Activated CD8-positive, alpha-beta T cell treated with anti-CD3 and anti-CD28 coated beads for 36 hours (primary cell): ENCODE results near the gene TRIP10. TPM values are rescaled to one million over a fixed set of nuclear protein-coding genes. Genes with fewer than 3 reads are reported as not detected.

Experiments used
- ATAC-seq: fragments of 200-7000 bp; cut with Tn5 transposase; one replicate; pipeline ENCODE4 v1.10.0; 2021; ENCODE audit warnings: mild to moderate bottlenecking, moderate library complexity
- CTCF ChIA-PET: fragments of 350-600 bp; sonication (Branson Sonifier 250); formaldehyde crosslinking; loops from one replicate; lab custom pipeline; 2021; ENCODE audit warnings: antibody characterized with exemption; lab: Charles Lee
- POLR2A ChIA-PET: fragments of 350-600 bp; sonication (Branson Sonifier 250); formaldehyde crosslinking; loops from one replicate; lab custom pipeline; 2021; ENCODE audit warnings: antibody characterized with exemption; lab: Charles Lee
- DNase-seq: peaks from one replicate; pipeline ENCODE4 v3.0.0-alpha.2; 2020
- H3K27ac Mint-ChIP-seq: one replicate; pipeline ENCODE4 v1.8.0; 2021; ENCODE audit warnings: mild to moderate bottlenecking, mixed read lengths
- H3K27me3 Mint-ChIP-seq: one replicate; pipeline ENCODE4 v1.8.0; 2021; ENCODE audit warnings: mixed read lengths
- H3K36me3 Mint-ChIP-seq: one replicate; pipeline ENCODE4 v1.8.0; 2021; ENCODE audit warnings: low read depth, mixed read lengths
- H3K4me1 Mint-ChIP-seq: one replicate; pipeline ENCODE4 v1.8.0; 2021; ENCODE audit warnings: low read depth, mixed read lengths
- H3K4me3 Mint-ChIP-seq: one replicate; pipeline ENCODE4 v1.8.0; 2021; ENCODE audit warnings: mild to moderate bottlenecking, moderate library complexity, mixed read lengths
- H3K9me3 Mint-ChIP-seq: one replicate; pipeline ENCODE4 v1.8.0; 2021; ENCODE audit warnings: mixed read lengths
- CTCF ChIP-seq: fragments of 200-600 bp; IDR thresholded peaks from one replicate; pipeline ENCODE4 v1.8.0; 2022; ENCODE audit warnings: antibody characterized with exemption, mild to moderate bottlenecking
- intact Hi-C: fragments of 100-400 bp; cut with micrococcal nuclease; formaldehyde crosslinking; loops from one replicate; pipeline ENCODE4 v1.10.0; 2022
- total RNA-seq, 2 experiments: library from RNA; stranded (reverse); gene quantifications; one replicate each; pipeline ENCODE4 v1.2.3, GENCODE V29; 2021

The TRIP10 gene
- total RNA-seq, 2 experiments from 2014 or later: 33.8 to 34.3 TPM

DNA sequence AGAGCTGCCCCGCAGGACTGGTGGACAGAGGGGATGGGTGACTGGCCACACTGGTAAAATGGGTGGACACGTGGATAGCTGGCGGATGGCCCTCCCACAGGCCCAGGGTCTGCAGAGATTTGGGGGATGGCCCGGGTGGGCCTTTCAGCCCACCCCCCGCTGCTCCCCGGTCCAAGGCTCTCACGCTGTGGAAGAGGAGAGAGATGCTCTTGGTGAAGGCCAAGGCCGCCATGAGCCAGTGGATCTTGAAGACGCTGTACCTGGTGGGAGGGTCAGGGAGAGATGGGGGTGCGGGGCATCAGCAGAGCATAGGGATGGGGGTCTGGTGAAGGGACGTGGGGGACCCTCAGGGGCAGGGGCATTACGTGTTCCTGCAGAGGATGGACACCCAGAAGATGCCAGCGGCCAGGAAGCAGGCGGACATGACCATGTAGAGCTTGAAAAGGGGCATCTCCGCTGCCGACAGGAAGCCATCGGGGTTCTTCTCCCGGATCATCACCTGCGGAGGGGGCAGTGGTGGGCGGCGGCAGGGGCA, 6.6 kb upstream of the TRIP10 start:
- Mint-ChIP-seq H3K9me3 (no peaks in the 10 kb centered on the region), H3K36me3 (peaks cover 29% of the 10 kb centered on the region), H3K27me3 (no peaks in the 10 kb centered on the region), H3K27ac (no peak overlapping the region), H3K4me3 (no peak overlapping the region), H3K4me1 (peaks cover 15% of the 10 kb centered on the region)
- intact Hi-C loops: loop anchor here (10.0 kb wide), 1 partner anchor 218 kb away; no protein-coding TSS in a partner anchor
- TF ChIP-seq CTCF: no peak
- DNase-seq: no peak
- ChIA-PET POLR2A (interaction anchor here (0.7 kb wide), 1 partner anchor 612 kb away, joined by 3 read pairs; no protein-coding TSS in a partner anchor), CTCF (interaction anchor here (0.7 to 2.0 kb wide), 6 partner anchors 8 to 131 kb away, joined by 3 to 9 read pairs (median 4); partner anchors contain the start of gene TNFSF14)
- ATAC-seq: no peak

- Mint-ChIP-seq H3K36me3 (peaks cover 29% of the 10 kb centered on the region), H3K4me3 (no peak overlapping the region), H3K27me3 (no peaks in the 10 kb centered on the region), H3K4me1 (peaks cover 21% of the 10 kb centered on the region), H3K27ac (no peak overlapping the region), H3K9me3 (no peaks in the 10 kb centered on the region)
- POLR2A ChIA-PET: no interaction called here
- DNase-seq (no peak), ATAC-seq (no peak)
- intact Hi-C loops: loop anchor here (10.0 kb wide), 1 partner anchor 219 kb away; no protein-coding TSS in a partner anchor
- TF ChIP-seq CTCF: peak; percentile 45
- CTCF ChIA-PET: interaction anchor here (0.7 to 2.0 kb wide), 6 partner anchors 9 to 130 kb away, joined by 3 to 9 read pairs (median 4); partner anchors contain the start of gene TNFSF14
Observed at GRCh38 chr19:6733338-6734095, 6.0 kb upstream of the TRIP10 start.

GRCh38 chr19:6734096-6734696, 5.3 kb upstream of the TRIP10 start:
- ATAC-seq (no peak), DNase-seq (no peak)
- TF ChIP-seq CTCF: no peak
- intact Hi-C loops: loop anchor here (10.0 kb wide), 1 partner anchor 219 kb away; no protein-coding TSS in a partner anchor
- H3K4me1 Mint-ChIP-seq: peaks cover 28% of the 10 kb centered on the region
- peaks cover 29% of the 10 kb centered on the region for H3K36me3 Mint-ChIP-seq
- no peak overlapping the region for H3K27ac Mint-ChIP-seq
- ChIA-PET POLR2A (no interaction called here), CTCF (interaction anchor here (1.0 to 2.0 kb wide), 5 partner anchors 10 to 217 kb away, joined by 3 to 9 read pairs (median 4); partner anchors contain the start of gene TNFSF14)
- no peak overlapping the region for H3K4me3 Mint-ChIP-seq
- H3K27me3 Mint-ChIP-seq: no peaks in the 10 kb centered on the region
- H3K9me3 Mint-ChIP-seq: no peaks in the 10 kb centered on the region

GRCh38 chr19:6735181-6735911, 4.1 kb upstream of the TRIP10 start:
- H3K36me3 Mint-ChIP-seq: peaks cover 29% of the 10 kb centered on the region
- H3K4me1 Mint-ChIP-seq: peaks cover 29% of the 10 kb centered on the region
- H3K4me3 Mint-ChIP-seq: peak overlapping the region; percentile 98
- ChIA-PET POLR2A (interaction anchor here (0.9 to 2.9 kb wide), 5 partner anchors 10 to 219 kb away, joined by 3 to 15 read pairs (median 4); partner anchors contain the start of gene TNFSF14), CTCF (interaction anchor here (1.0 to 4.6 kb wide), 10 partner anchors 9 to 218 kb away, joined by 3 to 73 read pairs (median 8); partner anchors contain the start of gene TNFSF14)
- no peak for ATAC-seq
- DNase-seq: no peak
- no peaks in the 10 kb centered on the region for H3K9me3 Mint-ChIP-seq
- intact Hi-C loops: loop anchor here (5.0 to 10.0 kb wide), 2 partner anchors 73 to 221 kb away; no protein-coding TSS in a partner anchor
- H3K27me3 Mint-ChIP-seq: no peaks in the 10 kb centered on the region
- no peak for TF ChIP-seq CTCF
- peak overlapping the region; percentile 99 for H3K27ac Mint-ChIP-seq
